NCI-H774 (cell line): ENCODE data around the gene SKOR1.

Experiments used
- DNase-seq: peaks from one replicate; lab custom pipeline; 2025; lab: John Stamatoyannopoulos, UW

Gene SKOR1

GRCh38 chr15:67796196-67797127 lies 28.8 kb upstream of the SKOR1 start:
- DNase-seq: no peak

- no peak for DNase-seq
Measured at GRCh38 chr15:67799801-67800205, 25.5 kb upstream of the SKOR1 start.

- DNase-seq: no peak
Measured at GRCh38 chr15:67801142-67801541, 24.2 kb upstream of the SKOR1 start.

GRCh38 chr15:67801926-67802914 lies 23.1 kb upstream of the SKOR1 start:
- DNase-seq: no peak

GRCh38 chr15:67803299-67803698 lies 22.0 kb upstream of the SKOR1 start:
- no peak for DNase-seq

GRCh38 chr15:67803996-67804843 lies 21.1 kb upstream of the SKOR1 start:
- DNase-seq: no peak

- no peak for DNase-seq
Measured at GRCh38 chr15:67805008-67805665, 20.2 kb upstream of the SKOR1 start.

GRCh38 chr15:67805666-67806516 lies 19.4 kb upstream of the SKOR1 start:
- peak; percentile 53 for DNase-seq

GRCh38 chr15:67806536-67806935 lies 18.8 kb upstream of the SKOR1 start:
- no peak for DNase-seq

GRCh38 chr15:67807141-67807540 lies 18.2 kb upstream of the SKOR1 start:
- no peak for DNase-seq

GRCh38 chr15:67807836-67808235 lies 17.5 kb upstream of the SKOR1 start:
- no peak for DNase-seq

- no peak for DNase-seq
Measured at GRCh38 chr15:67808821-67809220, 16.5 kb upstream of the SKOR1 start.

GRCh38 chr15:67809441-67809840 lies 15.9 kb upstream of the SKOR1 start:
- no peak for DNase-seq

GRCh38 chr15:67809866-67810265 lies 15.4 kb upstream of the SKOR1 start:
- no peak for DNase-seq

GRCh38 chr15:67812241-67812644 lies 13.1 kb upstream of the SKOR1 start:
- no peak for DNase-seq

GRCh38 chr15:67813104-67813634 lies 12.1 kb upstream of the SKOR1 start:
- no peak for DNase-seq

GRCh38 chr15:67815036-67815592 lies 10.2 kb upstream of the SKOR1 start:
- DNase-seq: no peak

- DNase-seq: no peak
Measured at GRCh38 chr15:67816668-67817067, 8.6 kb upstream of the SKOR1 start.

GRCh38 chr15:67818464-67818863 lies 6.8 kb upstream of the SKOR1 start:
- DNase-seq: no peak

GRCh38 chr15:67819636-67820035 lies 5.7 kb upstream of the SKOR1 start:
- DNase-seq: no peak
